ENCODE measurements around the gene ELP2. TPM values are rescaled to one million over a fixed set of nuclear protein-coding genes. Genes with fewer than 3 reads are reported as not detected.

ELP2 gene
- total RNA-seq, 6 donors from 2014 or later: 33.1 to 91.5 (median 58.3) TPM

DNA sequence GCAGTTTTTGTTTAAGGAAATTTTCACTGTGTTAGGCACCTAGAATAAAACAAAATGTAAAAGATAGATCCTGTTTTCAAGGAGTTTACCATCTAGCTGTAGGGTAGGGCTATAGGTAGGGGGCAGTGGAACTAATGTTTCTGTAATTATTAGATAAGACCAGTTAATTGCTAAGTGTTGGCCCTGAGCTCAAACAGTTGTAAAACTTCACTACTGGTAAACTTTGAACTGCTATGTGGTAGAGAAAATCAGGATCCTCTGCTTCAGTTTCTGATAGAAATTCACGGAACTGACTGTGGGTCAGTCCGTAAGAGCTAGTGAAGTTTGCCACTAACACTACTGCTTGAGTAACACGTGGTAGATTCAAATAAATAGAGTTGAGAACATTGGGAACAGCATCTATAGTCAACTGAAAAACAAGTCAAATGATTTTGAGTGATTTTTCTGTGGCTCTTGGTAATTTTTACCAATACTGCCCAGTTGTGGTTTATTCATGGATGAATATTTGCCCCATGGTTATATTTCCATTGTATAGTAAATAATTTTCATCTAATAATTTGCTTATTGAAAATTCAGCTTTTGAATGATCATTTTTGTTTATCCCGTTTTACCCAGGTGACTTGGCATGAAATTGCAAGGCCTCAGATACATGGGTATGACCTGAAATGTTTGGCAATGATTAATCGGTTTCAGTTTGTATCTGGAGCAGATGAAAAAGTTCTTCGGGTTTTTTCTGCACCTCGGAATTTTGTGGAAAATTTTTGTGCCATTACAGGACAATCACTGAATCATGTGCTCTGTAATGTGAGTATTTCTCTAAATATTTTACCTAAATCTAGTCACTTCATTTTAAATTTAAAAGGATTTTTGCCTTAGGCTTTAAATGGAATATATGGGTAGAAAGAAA, 26.4 kb downstream of the ELP2 start:
- Histone ChIP-seq H3K27me3 (no peaks in the 10 kb centered on the region), H3K27ac (no peak overlapping the region), H3K4me1 (no peaks in the 10 kb centered on the region), H3K4me3 (no peak overlapping the region), H3K9me3 (no peaks in the 10 kb centered on the region), H3K36me3 (peaks cover 22 to 94% (median 54%) of the 10 kb centered on the region in 4 donors)
- DNase-seq (no peak), ATAC-seq (ENCODE audit: low FRiP score in 2 of 2) (no peak)
- 95 to 96% methylated on average over 7 of the region's 7 CpGs for WGBS, 2 donors
- TF ChIP-seq, protein P1, sequence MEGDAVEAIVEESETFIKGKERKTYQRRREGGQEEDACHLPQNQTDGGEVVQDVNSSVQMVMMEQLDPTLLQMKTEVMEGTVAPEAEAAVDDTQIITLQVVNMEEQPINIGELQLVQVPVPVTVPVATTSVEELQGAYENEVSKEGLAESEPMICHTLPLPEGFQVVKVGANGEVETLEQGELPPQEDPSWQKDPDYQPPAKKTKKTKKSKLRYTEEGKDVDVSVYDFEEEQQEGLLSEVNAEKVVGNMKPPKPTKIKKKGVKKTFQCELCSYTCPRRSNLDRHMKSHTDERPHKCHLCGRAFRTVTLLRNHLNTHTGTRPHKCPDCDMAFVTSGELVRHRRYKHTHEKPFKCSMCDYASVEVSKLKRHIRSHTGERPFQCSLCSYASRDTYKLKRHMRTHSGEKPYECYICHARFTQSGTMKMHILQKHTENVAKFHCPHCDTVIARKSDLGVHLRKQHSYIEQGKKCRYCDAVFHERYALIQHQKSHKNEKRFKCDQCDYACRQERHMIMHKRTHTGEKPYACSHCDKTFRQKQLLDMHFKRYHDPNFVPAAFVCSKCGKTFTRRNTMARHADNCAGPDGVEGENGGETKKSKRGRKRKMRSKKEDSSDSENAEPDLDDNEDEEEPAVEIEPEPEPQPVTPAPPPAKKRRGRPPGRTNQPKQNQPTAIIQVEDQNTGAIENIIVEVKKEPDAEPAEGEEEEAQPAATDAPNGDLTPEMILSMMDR (IDR thresholded peaks at IDR 0.05): no peak
- no peak for TF ChIP-seq EP300 (IDR thresholded peaks at IDR 0.05)
- no peak for TF ChIP-seq POLR2AphosphoS5 (IDR thresholded peaks at IDR 0.05)

DNA sequence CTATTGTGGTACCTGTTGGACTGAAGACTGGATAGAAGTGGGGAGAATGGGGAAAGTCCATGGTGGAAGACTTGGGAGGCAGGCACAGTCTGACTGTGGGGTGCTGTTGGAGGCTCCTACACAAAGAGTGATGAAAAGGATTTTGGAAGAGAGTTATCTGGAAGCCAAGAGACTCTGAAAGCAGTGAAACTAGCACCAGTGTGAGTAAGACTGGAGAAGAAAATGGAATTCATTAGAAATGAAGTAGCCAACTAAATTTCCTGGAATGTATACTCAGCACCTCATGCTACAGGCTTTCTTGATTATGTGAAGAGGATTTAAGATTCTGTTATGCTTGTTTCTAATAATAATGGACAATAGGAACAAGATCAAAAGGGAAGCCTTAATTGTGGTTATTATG, 27.7 kb downstream of the ELP2 start:
- Histone ChIP-seq H3K36me3 (peaks cover 27 to 94% (median 53%) of the 10 kb centered on the region in 4 donors), H3K9me3 (no peaks in the 10 kb centered on the region), H3K27me3 (no peaks in the 10 kb centered on the region), H3K27ac (peak overlapping the region in 1 of 4 donors; percentile 20), H3K4me1 (no peaks in the 10 kb centered on the region), H3K4me3 (no peak overlapping the region)
- TF ChIP-seq, protein P1 (IDR thresholded peaks at IDR 0.05): no peak
- TF ChIP-seq EP300 (IDR thresholded peaks at IDR 0.05) (no peak), POLR2A (IDR thresholded peaks at IDR 0.05) (no peak), POLR2AphosphoS5 (IDR thresholded peaks at IDR 0.05) (no peak)
- DNase-seq (no peak), ATAC-seq (ENCODE audit: low FRiP score in 2 of 2) (no peak)

DNA sequence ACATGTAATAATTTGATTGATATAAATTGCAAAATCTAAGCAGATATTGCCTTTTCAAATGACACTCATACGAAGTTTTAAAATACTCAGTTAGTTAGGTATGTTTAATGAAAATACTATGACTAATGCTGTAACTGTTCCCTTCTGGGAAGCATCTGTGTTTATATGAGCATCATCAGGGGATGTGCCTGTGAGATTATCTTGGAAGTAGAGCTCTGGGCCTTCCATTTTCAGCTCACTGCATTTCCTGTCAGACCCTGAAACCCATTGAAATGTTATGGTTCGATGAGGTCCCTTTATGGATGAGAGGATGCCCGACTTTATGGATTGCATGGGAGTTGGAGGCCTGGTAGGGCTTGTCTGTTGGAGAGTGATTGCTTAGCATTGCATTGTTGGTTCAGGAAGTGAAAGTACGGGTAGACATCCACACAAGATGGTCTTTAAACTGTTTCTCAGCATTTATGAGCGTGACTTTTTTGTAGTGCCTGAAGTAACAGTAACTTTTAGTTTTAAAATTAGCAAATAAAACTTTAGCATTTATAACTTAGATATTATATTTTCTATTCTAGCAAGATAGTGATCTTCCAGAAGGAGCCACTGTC, 28.7 kb downstream of the ELP2 start:
- no peak overlapping the region for H3K4me3 ChIP-seq
- H3K27ac ChIP-seq: peak overlapping the region in 1 of 4 donors; percentile 36
- ATAC-seq (ENCODE audit: low FRiP score in 2 of 2) (peak in 1 of 2 donors; percentile 51), DNase-seq (no peak)
- no peaks in the 10 kb centered on the region for H3K9me3 ChIP-seq
- peaks cover 27 to 94% (median 49%) of the 10 kb centered on the region in 4 donors for H3K36me3 ChIP-seq
- 55 to 67% methylated on average over 5 of the region's 5 CpGs for WGBS, 2 donors
- peak in 1 of 2 donors; percentile 30 for TF ChIP-seq POLR2AphosphoS5 (IDR thresholded peaks at IDR 0.05)
- TF ChIP-seq POLR2A (IDR thresholded peaks at IDR 0.05): no peak
- peak in 1 of 4 donors; percentile 18 for TF ChIP-seq EP300 (IDR thresholded peaks at IDR 0.05)
- TF ChIP-seq, protein P1 (IDR thresholded peaks at IDR 0.05): no peak
- no peaks in the 10 kb centered on the region for H3K27me3 ChIP-seq
- no peaks in the 10 kb centered on the region for H3K4me1 ChIP-seq

GRCh38 chr18:36160959-36161371, 31.3 kb downstream of the ELP2 start:
- Histone ChIP-seq H3K36me3 (peaks cover 25 to 94% (median 44%) of the 10 kb centered on the region in 4 donors), H3K27me3 (no peaks in the 10 kb centered on the region), H3K4me3 (no peak overlapping the region), H3K9me3 (no peaks in the 10 kb centered on the region), H3K4me1 (no peaks in the 10 kb centered on the region), H3K27ac (no peak overlapping the region)
- WGBS, 2 donors: 85 to 88% methylated on average over 4 of the region's 4 CpGs
- no peak for TF ChIP-seq POLR2A (IDR thresholded peaks at IDR 0.05)
- no peak for TF ChIP-seq POLR2AphosphoS5 (IDR thresholded peaks at IDR 0.05)
- no peak for DNase-seq
- no peak for ATAC-seq (ENCODE audit: low FRiP score in 2 of 2)

- DNase-seq (no peak), ATAC-seq (ENCODE audit: low FRiP score in 2 of 2) (no peak)
- no peaks in the 10 kb centered on the region for H3K4me1 ChIP-seq
- TF ChIP-seq, protein P1 (IDR thresholded peaks at IDR 0.05): no peak
- TF ChIP-seq POLR2AphosphoS5 (IDR thresholded peaks at IDR 0.05) (no peak), EP300 (IDR thresholded peaks at IDR 0.05) (no peak), POLR2A (IDR thresholded peaks at IDR 0.05) (no peak)
- no peak overlapping the region for H3K27ac ChIP-seq
- no peaks in the 10 kb centered on the region for H3K27me3 ChIP-seq
- H3K4me3 ChIP-seq: no peak overlapping the region
- H3K9me3 ChIP-seq: no peaks in the 10 kb centered on the region
- H3K36me3 ChIP-seq: peaks cover 31 to 92% (median 45%) of the 10 kb centered on the region in 4 donors
- 94% methylated on average over 1 of the region's 1 CpG for WGBS, 2 donors
These were observed 33.3 kb downstream of the ELP2 start for GRCh38 chr18:36162981-36163380.
